Endometrial microvascular endothelial cells (primary cell): ENCODE data around the gene IQGAP3. TPM values are rescaled to one million over a fixed set of nuclear protein-coding genes. Genes with fewer than 3 reads are reported as not detected.
"Not testable (repeated sequence)": the region's sequence is repeated elsewhere in the genome, so short reads cannot be mapped to it uniquely, and the experiment has no call there.

Source experiments
- in situ Hi-C: cut with HindIII; loops from 2 replicates; pipeline ENCODE4 v1.10.0; 2017; ENCODE audit warnings: low sequenced_read_pairs, low pct_unique_long_range_greater_than_20kb; ENCODE audit errors: inconsistent ontology term
- total RNA-seq: library from RNA; depleted of rRNA; stranded (reverse); fragments of >200 nt; gene quantifications from one replicate; pipeline ENCODE4 v1.2.3, GENCODE V29; 2015; ENCODE audit errors: inconsistent ontology term

Gene IQGAP3
- total RNA-seq, result 39.4 TPM

GRCh38 chr1:156571919-156572662 is at the start of gene IQGAP3:
Gene IQGAP3 (minus strand): TSS chr1:156572565. CDS start chr1:156572529, 36 bp downstream.
- in situ Hi-C loops, result no loop called here

- in situ Hi-C loops, result no loop called here
Measured at GRCh38 chr1:156619582-156619955, 47.2 kb upstream of the IQGAP3 start.

DNA sequence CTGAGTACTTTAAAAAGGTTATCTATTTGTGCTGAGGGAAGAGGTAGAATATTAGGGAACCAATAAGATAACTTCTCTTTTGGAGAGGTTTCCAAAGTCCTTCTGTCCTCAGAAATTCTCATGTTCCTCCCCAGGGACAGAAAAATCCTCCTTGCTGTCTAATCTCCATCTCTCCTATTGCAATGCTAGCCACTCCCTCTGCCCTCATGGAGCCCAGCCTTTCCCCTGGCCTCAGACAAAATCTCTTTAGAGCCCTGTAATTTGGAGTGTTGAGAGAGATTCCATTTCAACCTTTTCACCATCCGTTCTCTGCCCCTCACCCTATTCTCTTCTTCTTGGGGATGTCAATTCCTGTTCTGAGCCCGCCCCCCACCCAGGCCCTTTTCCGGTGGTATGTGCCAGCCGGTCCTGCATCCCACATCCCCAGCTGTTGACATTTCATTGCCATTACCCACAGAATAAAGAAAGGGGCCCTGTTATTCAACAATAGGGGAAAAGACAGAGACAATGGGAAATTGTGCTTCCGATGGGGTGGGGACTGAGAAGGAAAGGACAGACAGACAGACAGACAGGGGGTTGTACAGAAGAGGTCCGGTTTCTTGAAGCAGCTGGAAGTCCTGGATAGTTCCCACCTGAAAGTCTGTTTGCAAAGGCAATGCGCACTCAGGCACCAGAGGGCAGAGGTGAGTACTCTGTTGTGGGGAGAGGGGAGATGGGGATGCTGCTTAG is 46.7 kb upstream of the IQGAP3 start, which contains the start of gene HAPLN2:
Gene HAPLN2 (plus strand): TSS at position 563 of the 729 bp plus-strand sequence. CDS start 4,076 bp downstream, outside the sequence.
- in situ Hi-C loops, result no loop called here

- in situ Hi-C loops, result no loop called here
Measured at GRCh38 chr1:156616463-156616862, 44.1 kb upstream of the IQGAP3 start.

DNA sequence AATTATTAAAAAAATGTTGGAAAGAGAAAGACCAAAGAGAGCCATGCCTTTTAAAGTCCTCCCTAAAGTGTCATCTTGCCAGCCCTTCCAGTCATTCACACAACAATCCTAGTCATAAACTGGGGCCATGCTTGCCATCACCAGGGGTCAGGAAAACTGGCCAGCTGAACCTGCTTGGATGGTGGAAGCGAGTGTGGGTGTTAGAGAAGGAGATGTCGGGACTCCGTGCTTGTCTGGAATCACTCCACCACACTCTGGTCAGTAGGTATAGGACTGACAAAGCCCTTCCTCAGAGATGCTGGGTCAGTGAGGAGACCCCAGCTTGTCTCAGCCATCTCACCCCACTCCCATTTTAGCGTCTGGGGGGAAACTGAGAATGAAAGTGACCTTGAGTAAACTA is 43.6 kb upstream of the IQGAP3 start:
- in situ Hi-C loops, result no loop called here

DNA sequence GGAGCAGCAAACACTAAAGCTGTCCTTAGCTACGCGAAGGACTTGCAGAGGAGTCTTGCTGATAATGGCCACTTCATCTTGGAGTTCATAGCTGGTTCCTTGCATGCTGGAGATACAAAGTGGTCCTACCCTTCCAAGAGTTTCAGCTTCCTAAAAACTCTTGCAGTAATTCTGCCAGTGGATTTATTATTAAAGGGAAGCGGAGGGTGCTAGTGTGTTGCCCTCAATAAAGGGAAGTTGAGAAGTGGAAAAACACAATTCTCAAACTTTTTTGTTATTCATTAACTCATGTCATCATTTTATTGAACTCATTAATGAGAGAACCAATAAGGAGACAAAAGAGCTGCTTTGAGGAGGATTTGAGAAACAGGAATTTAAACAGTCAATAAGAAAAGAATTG is 40.3 kb upstream of the IQGAP3 start:
- in situ Hi-C loops, result no loop called here

DNA sequence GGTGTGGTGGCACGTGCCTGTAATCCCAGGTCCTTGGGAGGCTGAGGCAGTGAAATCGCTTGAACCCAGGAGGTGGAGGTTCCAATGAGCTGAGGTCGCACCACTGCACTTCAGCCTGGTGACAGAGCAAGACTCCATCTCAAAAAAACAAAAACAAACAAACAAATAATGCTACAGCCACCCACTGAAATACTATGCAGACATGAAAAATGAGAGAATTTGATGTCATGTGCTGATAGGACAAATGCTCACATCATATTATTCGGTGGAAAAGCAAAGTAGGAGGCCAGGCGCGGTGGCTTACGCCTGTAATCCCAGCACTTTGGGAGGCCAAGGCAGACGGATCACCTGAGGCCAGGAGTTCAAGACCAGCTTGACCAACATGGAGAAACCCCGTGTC is 37.7 kb upstream of the IQGAP3 start:
- in situ Hi-C loops, result not testable (repeated sequence)

GRCh38 chr1:156608981-156609380 is 36.6 kb upstream of the IQGAP3 start:
- in situ Hi-C loops, result no loop called here

- in situ Hi-C loops, result no loop called here
Measured at GRCh38 chr1:156608036-156608674, 35.8 kb upstream of the IQGAP3 start.

DNA sequence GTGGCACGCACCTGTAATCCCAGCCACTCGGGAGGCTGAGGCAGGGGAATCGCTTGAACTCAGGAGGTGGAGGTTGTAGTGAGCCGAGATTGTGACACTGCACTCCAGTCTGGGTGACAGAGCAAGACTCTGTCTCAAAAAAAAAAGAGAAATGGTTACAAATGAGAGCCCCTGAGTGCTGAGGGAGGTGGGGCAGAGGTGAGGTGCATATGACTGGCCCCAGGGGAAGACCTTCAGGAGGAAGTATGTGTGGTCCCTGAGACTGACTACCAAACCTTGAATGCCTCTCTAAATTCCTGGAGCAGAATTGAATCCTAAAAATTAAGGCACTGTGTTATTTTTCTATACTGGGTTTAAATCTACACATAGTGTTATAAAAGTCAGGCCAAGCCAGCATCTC is 35.0 kb upstream of the IQGAP3 start:
- in situ Hi-C loops, result not testable (repeated sequence)

DNA sequence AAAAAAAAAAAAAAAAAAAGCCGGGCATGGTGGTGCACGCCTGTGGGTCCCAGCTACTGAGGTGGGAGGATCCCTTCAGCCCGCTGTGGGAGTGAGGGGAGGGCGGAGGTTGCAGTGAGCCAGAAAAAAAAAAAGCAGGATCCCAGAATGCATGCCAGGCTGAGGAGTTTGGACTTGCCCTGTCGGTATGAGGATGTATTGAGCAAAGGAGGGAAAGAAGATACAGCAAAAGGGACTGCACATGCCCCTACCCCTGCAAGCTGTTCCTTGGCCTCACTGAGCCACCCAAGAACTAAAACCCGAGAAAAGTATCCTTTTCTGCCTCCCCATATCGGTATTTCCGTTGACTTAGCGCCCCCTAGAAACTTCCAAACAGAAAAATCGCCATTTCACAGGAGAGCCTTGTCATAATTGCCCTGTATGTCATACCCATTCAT is 30.2 kb upstream of the IQGAP3 start:
- in situ Hi-C loops, result no loop called here

DNA sequence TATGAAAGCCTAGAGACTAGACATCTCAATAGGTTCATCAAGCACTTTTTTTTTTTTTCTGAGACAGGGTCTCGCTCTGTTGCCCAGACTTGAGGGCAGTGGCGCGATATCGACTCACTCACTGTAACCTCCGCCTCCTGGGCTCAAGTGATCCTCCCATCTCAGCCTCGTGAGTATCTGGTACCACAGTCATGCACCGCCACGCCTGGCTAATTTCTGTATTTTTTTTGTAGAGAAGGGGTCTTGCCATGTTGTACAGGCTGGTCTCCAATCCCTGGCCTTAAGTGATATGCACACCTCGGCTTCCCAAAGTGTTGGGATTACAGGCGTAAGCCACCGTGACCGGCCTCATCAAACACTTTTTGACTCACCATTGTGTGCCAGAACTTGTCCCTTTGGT is 29.5 kb upstream of the IQGAP3 start:
- in situ Hi-C loops, result no loop called here

GRCh38 chr1:156601122-156601830 is 28.9 kb upstream of the IQGAP3 start, which contains the start of gene GPATCH4:
Gene GPATCH4 (minus strand): TSS chr1:156601479.
- in situ Hi-C loops, result no loop called here

GRCh38 chr1:156600733-156601121 is 28.4 kb upstream of the IQGAP3 start:
- in situ Hi-C loops, result no loop called here

- in situ Hi-C loops, result no loop called here
Measured at GRCh38 chr1:156599811-156600210, 27.4 kb upstream of the IQGAP3 start.

- in situ Hi-C loops, result no loop called here
Measured at GRCh38 chr1:156598731-156599432, 26.5 kb upstream of the IQGAP3 start.

- in situ Hi-C loops, result no loop called here
Measured at GRCh38 chr1:156598125-156598524, 25.8 kb upstream of the IQGAP3 start.

GRCh38 chr1:156596426-156596825 is 24.1 kb upstream of the IQGAP3 start:
- in situ Hi-C loops, result no loop called here

DNA sequence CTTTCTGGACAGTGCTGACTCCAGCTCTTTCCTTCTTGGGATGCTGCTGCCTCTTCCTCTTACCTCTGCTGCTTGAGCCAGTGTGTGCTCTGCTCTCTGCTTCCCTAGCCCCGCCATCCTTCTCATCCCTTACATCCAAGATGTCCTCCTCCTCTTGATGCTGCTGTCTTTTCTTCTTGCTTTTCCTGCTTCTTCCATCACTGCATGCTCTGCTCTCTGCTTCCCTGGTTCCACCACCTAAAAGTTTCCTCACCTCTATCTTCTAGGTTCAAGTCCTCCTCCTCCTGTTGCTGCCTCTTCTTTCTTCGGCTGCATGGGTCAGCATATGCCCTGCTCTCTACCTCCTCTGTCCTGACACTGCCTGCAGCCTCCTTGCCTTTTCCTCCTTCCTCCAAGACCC is 22.7 kb upstream of the IQGAP3 start:
- in situ Hi-C loops, result no loop called here
